OCI-LY7 (cell line): ENCODE results near the gene TCAP. TPM values are rescaled to one million over a fixed set of nuclear protein-coding genes. Genes with fewer than 3 reads are reported as not detected.

ENCODE experiments used
- BruUV-seq: library from RNA; stranded (reverse); fragments of 400-500 nt; replicated peaks from 2 replicates; lab custom pipeline; 2021; lab: Mats Ljungman, UMichigan
- CTCF ChIA-PET: fragments of 300-600 bp; sonication (Branson Sonifier 250); formaldehyde crosslinking; loops from one replicate; lab custom pipeline; 2022; ENCODE audit warnings: antibody characterized with exemption; ENCODE audit not compliant: unreplicated experiment; lab: Charles Lee
- POLR2A ChIA-PET: fragments of 300-600 bp; sonication (Branson Sonifier 250); formaldehyde crosslinking; loops from one replicate; lab custom pipeline; 2022; ENCODE audit warnings: antibody characterized with exemption; lab: Charles Lee
- DNase-seq: peaks from one replicate; pipeline ENCODE4 v3.0.0-alpha.2; 2015; ENCODE audit warnings: low spot score
- H2AFZ ChIP-seq: fragments of 200-600 bp; sonication (generic), shearing (Covaris generic); 2 replicates; pipeline ENCODE4 v1.6.1; 2014; ENCODE audit warnings: mild to moderate bottlenecking, antibody characterized with exemption, low read length, moderate library complexity
- H3K27ac ChIP-seq: fragments of 200-600 bp; sonication (generic); 2 replicates; pipeline ENCODE4 v1.5.1; 2014; ENCODE audit warnings: mixed run types, low read depth, mild to moderate bottlenecking, moderate library complexity, low read length, inconsistent platforms; ENCODE audit not compliant: poor library complexity, severe bottlenecking
- H3K36me3 ChIP-seq: fragments of 200-600 bp; sonication (generic); 2 replicates; pipeline ENCODE4 v1.6.1; 2014; ENCODE audit warnings: mild to moderate bottlenecking, antibody characterized with exemption, low read length, moderate library complexity, mixed read lengths; ENCODE audit not compliant: insufficient read depth
- H3K4me1 ChIP-seq: fragments of 200-600 bp; sonication (generic); 2 replicates; pipeline ENCODE4 v1.5.1; 2014; ENCODE audit warnings: mild to moderate bottlenecking, low read length; ENCODE audit not compliant: insufficient read depth, poor library complexity, severe bottlenecking
- H3K4me2 ChIP-seq: fragments of 200-600 bp; sonication (generic); 2 replicates; pipeline ENCODE4 v1.6.1; 2014; ENCODE audit warnings: mild to moderate bottlenecking, low read length
- H3K4me3 ChIP-seq: fragments of 200-600 bp; sonication (generic); 2 replicates; pipeline ENCODE4 v1.5.1; 2014; ENCODE audit warnings: mild to moderate bottlenecking, low read depth, low read length; ENCODE audit not compliant: poor library complexity, severe bottlenecking
- H3K79me2 ChIP-seq: fragments of 200-600 bp; sonication (generic); 2 replicates; pipeline ENCODE4 v1.6.1; 2016; ENCODE audit warnings: low read depth, mild to moderate bottlenecking, low read length, moderate library complexity, mixed read lengths; ENCODE audit not compliant: insufficient read depth
- H3K9me2 ChIP-seq: fragments of 200-600 bp; sonication (generic); 2 replicates; pipeline ENCODE4 v1.6.1; 2016; ENCODE audit warnings: mild to moderate bottlenecking, low read length, mixed read lengths; ENCODE audit not compliant: insufficient read depth
- H3K9me3 ChIP-seq: fragments of 200-600 bp; sonication (generic); 2 replicates; pipeline ENCODE4 v1.6.1; 2014; ENCODE audit warnings: mild to moderate bottlenecking, mixed run types, low read length, mixed read lengths
- H4K20me1 ChIP-seq: fragments of 200-600 bp; sonication (generic); 2 replicates; pipeline ENCODE4 v1.6.1; 2014; ENCODE audit warnings: mild to moderate bottlenecking, antibody characterized with exemption, low read length, moderate library complexity, mixed read lengths; ENCODE audit not compliant: insufficient read depth
- CTCF ChIP-seq: fragments of 200-600 bp; sonication (generic); conservative IDR thresholded peaks from 2 replicates; pipeline ENCODE4 v1.5.1; 2014; ENCODE audit warnings: mild to moderate bottlenecking, antibody characterized with exemption, low read length, moderate library complexity, mixed read lengths
- EZH2phosphoT487 ChIP-seq: fragments of 200-600 bp; sonication (generic); IDR thresholded peaks from 2 replicates; pipeline ENCODE4 v1.6.1; 2018; ENCODE audit warnings: low read depth, borderline replicate concordance, mild to moderate bottlenecking, mixed run types, antibody characterized with exemption, low read length, moderate library complexity, mixed read lengths
- intact Hi-C: fragments of 100-400 bp; cut with micrococcal nuclease; formaldehyde crosslinking; loops from one replicate; pipeline ENCODE4 v1.10.0; 2022; ENCODE audit not compliant: unreplicated experiment
- total RNA-seq, 2 experiments: library from RNA; depleted of rRNA in 1 of 2; stranded (reverse); fragments of >200 nt in 1 of 2; shearing (Covaris generic) in 1 of 2; gene quantifications; 2 replicates each; pipeline ENCODE4 v1.2.3, GENCODE V29; 2014 to 2022

TCAP gene
- total RNA-seq, 2 experiments from 2014 or later: 1.5 to 2.7 TPM

- Histone ChIP-seq H3K27ac (no peak overlapping the region), H3K4me2 (no peak overlapping the region), H3K36me3 (peaks cover 16% of the 10 kb centered on the region; the same call in 1 of the 2 replicates), H3K9me2 (no peaks in the 10 kb centered on the region), H3K79me2 (no peaks in the 10 kb centered on the region), H3K4me3 (no peak overlapping the region), H3K9me3 (no peaks in the 10 kb centered on the region), H4K20me1 (no peaks in the 10 kb centered on the region; the same call in 1 of the 2 replicates), H2AFZ (no peak overlapping the region), H3K4me1 (no peaks in the 10 kb centered on the region)
- DNase-seq: no peak
- TF ChIP-seq CTCF (no peak), EZH2phosphoT487 (no peak)
- no TSS peak for BruUV-seq
- ChIA-PET CTCF (interaction anchor here (0.5 to 1.4 kb wide), 3 partner anchors 16 to 146 kb away, joined by 3 read pairs; partner anchors contain the start of gene PNMT), POLR2A (no interaction called here)
- intact Hi-C loops: no loop called here
Observed at GRCh38 chr17:39652587-39653315, 12.4 kb upstream of the TCAP start.

- intact Hi-C loops: no loop called here
- Histone ChIP-seq H3K4me2 (no peak overlapping the region), H3K36me3 (peaks cover 19% of the 10 kb centered on the region; the same call in 1 of the 2 replicates), H3K4me1 (no peaks in the 10 kb centered on the region), H3K9me3 (no peaks in the 10 kb centered on the region), H4K20me1 (no peaks in the 10 kb centered on the region; the same call in 1 of the 2 replicates), H3K27ac (no peak overlapping the region), H3K79me2 (no peaks in the 10 kb centered on the region), H2AFZ (no peak overlapping the region), H3K4me3 (no peak overlapping the region), H3K9me2 (no peaks in the 10 kb centered on the region)
- BruUV-seq: no TSS peak
- CTCF ChIA-PET: interaction anchor here (1.0 to 1.4 kb wide), 2 partner anchors 23 to 32 kb away, joined by 3 read pairs; no protein-coding TSS in a partner anchor
- POLR2A ChIA-PET: no interaction called here
- TF ChIP-seq CTCF (no peak), EZH2phosphoT487 (no peak)
- no peak for DNase-seq
Observed at GRCh38 chr17:39653316-39653661, 11.9 kb upstream of the TCAP start.
